Measurements from ENCODE around the gene SCFD2.
A peak's percentile ranks its signal among the peaks of the same experiment; 100 is the strongest.
"Not testable (repeated sequence)": the region's sequence is repeated elsewhere in the genome, so short reads cannot be mapped to it uniquely, and the experiment has no call there.

SCFD2 gene

DNA sequence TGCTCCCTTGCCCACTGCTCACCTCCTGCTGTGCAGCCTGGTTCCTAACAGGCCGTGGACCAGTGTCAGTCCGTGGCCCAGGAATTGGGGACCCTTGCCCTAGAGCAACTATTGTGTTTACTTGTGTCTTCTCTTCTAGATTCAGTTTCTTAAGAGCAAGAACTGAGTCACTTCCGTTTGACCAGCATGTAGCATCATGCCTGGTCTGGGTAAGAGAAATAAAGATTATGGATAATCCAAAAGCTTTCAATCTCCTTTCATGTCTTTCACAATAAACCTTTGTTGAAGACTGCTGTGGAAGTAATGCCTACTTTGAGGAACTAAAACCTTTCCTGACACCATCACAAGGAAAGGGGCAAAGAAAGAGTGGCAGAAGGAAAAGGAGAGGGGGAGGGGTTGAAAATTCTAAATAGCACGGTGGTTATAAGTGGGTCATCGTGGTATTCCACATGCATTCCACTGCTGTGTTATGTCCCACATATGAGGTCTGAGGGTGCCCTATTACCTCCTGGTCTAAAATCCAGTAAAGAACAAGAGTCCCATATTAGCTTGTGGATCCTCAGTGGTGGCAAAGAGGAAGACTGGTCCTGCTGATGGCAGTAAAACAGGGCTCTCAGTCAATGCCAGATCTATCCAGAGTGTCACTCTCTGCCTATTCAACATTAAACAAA lies 370.4 kb downstream of the SCFD2 start:
- DNase-seq: no peak

GRCh38 chr4:52994567-52994966 lies 371.3 kb downstream of the SCFD2 start:
- DNase-seq: no peak

GRCh38 chr4:52993771-52994170 lies 372.1 kb downstream of the SCFD2 start:
- no peak for DNase-seq

DNA sequence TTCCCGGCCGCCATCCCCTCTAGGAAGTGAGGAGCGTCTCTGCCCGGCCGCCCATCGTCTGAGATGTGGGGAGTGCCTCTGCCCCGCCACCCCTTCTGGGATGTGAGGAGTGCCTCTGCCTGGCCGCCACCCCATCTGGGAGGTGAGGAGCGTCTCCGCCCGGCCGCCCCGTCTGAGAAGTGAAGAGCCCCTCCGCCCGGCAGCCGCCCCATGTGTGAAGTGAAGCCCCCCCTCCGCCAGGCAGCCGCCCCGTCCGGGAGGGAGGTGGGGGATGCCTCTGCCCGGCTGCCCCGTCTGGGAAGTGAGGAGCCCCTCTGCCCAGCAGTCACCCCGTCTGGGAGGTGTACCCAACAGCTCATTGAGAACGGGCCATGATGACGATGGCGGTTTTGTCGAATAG lies 373.3 kb downstream of the SCFD2 start:
- DNase-seq: not testable (repeated sequence)

- no peak for DNase-seq
These were observed 374.4 kb downstream of the SCFD2 start for GRCh38 chr4:52991472-52991871.

GRCh38 chr4:52990706-52991105 lies 375.2 kb downstream of the SCFD2 start:
- DNase-seq: no peak

- DNase-seq: no peak
These were observed 376.0 kb downstream of the SCFD2 start for GRCh38 chr4:52989865-52990264.

DNA sequence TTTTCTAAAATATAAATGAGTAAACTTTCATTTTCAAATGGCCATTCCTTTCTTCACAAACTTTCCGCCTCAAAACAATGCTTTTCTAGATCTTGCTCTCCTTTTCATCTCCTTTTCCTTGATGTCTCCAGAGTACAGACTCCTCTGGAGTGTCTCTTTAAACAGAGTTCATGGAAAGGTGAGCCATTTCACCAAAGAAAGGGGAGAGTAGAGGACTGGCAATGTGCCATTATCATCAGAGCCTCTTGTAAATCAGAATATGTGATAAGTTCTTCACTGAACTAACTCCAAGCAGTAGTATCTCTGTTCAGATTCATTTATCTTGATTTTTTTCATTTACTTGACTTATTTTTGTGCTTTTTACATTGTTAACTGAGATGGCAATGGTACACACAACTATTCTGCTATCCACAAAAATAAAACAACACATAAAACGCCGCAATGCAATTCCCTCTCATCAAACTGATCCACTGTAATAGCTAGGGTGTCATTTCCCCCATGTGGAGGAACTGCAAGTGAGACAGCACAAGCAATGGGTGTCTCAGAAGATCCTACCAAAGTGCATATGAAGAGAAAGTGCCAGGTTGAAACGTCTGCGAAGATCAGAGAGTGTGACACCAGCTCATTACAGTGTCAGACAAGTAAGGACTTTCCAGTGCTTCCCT lies 378.3 kb downstream of the SCFD2 start:
- no peak for DNase-seq

DNA sequence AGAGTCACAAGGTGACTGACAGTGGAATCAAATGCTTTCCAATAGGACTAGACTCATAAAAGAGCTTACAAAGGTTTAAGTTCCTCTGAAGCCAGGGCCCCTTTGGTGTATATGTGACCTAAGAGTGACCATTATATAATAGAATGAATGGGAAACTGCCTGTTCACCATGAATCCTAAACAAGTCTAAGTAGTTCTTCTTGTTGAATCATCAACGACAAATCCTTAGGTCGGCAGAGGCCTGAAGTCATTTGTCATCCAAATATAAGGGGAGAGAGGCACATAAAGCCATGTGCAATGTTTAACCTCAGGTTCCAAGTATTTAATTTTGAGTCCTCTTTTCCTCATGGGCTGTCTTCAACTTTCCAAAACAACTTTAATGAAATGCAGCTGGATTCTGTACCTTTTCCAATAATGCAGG lies 381.4 kb downstream of the SCFD2 start:
- DNase-seq: no peak

- peak in 2 of 56 donors; percentile 8 to 64 for DNase-seq
These were observed 382.1 kb downstream of the SCFD2 start for GRCh38 chr4:52983563-52984303.

- no peak for DNase-seq
These were observed 382.9 kb downstream of the SCFD2 start for GRCh38 chr4:52982946-52983340.

GRCh38 chr4:52982255-52982945 lies 383.5 kb downstream of the SCFD2 start:
- peak in 2 of 56 donors; percentile 1 to 4 for DNase-seq

DNA sequence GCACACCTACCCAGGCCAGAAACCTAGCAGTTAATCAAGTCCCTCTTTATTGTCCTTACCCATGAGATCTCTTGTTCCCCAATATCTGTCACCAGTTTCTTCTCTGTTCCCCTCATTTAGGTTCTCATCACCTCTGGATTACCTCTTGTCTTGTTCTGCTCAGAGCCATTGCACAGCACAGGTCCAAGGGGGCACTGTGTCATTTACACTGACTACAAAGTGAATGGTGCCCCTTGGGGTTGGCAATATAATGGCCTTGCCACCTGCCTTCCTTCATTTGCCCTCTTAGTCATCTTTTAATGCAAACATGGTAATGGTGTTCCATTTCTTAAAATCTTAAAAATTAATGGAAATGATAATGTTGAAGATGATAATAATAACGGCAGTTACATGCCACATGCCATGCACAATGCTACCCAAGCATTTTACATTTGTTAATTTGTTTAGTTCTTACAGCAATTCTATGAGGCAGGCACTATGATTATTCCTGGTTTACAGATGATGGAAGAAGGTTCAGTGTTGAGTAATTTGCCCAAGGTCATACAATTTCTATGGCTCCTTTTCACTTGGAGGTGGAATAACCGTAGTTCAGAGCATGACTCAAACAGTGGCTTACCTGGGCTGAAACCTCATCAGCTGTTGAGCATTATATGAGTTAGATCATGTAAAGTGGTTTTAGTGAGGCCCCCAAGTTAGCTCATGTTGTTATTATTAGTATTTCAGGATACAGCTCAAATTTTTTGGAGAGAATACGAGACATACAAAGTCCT lies 385.9 kb downstream of the SCFD2 start:
- no peak for DNase-seq

- DNase-seq: no peak
These were observed 386.8 kb downstream of the SCFD2 start for GRCh38 chr4:52979020-52979419.

DNA sequence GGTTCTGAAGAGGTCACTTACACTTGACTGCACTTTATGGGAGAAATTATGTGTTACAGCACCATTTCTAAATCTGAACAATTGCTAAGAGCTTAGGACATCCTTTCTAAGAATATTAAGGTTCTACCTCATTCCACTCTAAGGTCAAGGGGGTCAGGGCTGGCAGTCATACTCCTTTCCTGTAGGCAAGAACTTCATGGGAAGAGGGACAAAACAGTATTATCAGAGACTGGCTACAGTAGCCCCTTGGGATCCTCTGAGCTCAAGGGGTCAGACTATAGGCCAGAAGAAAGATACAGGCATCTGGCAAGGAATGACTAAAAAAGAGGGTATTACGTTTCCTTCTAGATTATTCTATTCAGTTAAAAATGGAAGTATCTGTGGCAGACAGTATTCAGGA lies 388.6 kb downstream of the SCFD2 start:
- no peak for DNase-seq

- DNase-seq: no peak
These were observed 389.2 kb downstream of the SCFD2 start for GRCh38 chr4:52976523-52977230.

- DNase-seq: peak in 2 of 56 donors; percentile 3 to 31
These were observed 397.2 kb downstream of the SCFD2 start for GRCh38 chr4:52968691-52969090.

DNA sequence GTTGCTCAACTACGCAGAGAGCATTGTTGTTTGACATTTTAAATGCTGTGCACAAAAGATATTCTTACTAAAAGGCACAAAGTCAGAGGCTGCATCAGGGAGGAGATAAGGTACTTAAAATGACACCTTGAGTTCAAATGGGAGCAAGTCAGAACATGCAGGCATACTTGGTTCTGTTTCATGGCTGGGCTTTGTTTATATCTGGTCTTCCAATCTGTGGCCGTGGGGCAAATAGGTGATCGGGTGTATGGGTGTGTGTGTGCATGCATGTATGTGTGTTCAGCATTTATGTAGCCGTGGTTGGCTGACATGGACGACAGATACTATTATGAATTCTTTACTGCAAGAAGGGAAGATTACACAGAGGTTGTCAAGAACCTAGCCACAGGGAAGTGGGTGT lies 397.6 kb downstream of the SCFD2 start:
- no peak for DNase-seq

DNA sequence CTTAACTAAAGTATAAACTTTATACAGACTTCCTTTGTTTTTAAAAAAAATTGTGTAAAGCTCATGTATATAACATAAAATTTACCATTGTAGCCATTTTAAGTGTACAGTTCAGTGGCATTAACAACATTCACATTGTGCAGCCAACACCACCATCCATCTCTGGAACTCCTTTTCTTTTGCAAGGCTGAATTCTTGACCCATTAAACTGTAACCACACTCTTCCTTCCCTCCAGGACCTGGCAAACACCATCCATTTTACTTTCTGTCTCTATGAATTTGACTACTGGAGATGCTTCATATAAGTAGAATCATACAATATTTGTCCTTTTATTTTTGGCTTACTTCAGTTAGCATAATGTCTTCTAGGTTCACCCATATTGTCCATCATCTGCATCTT lies 399.1 kb downstream of the SCFD2 start:
- DNase-seq: no peak

- no peak for DNase-seq
These were observed 399.7 kb downstream of the SCFD2 start for GRCh38 chr4:52966172-52966571.
